HFFc6 (cell line): ENCODE results near the gene NFIA. TPM values are rescaled to one million over a fixed set of nuclear protein-coding genes. Genes with fewer than 3 reads are reported as not detected.
A peak's percentile ranks its signal among the peaks of the same experiment; 100 is the strongest.

ENCODE experiments used
- DNase-seq: peaks from one replicate; pipeline ENCODE4 v3.0.0-alpha.2; 2018
- H3K27ac Mint-ChIP-seq: 2 replicates; pipeline ENCODE4 v1.8.0; 2020; ENCODE audit warnings: mild to moderate bottlenecking, mixed read lengths
- H3K27me3 Mint-ChIP-seq: 2 replicates; pipeline ENCODE4 v1.8.0; 2021; ENCODE audit warnings: mild to moderate bottlenecking, moderate library complexity, mixed read lengths; ENCODE audit not compliant: insufficient read depth
- H3K36me3 Mint-ChIP-seq: 2 replicates; pipeline ENCODE4 v1.8.0; 2021; ENCODE audit warnings: low read depth, mixed read lengths
- H3K4me1 Mint-ChIP-seq: 2 replicates; pipeline ENCODE4 v1.8.0; 2020; ENCODE audit warnings: low read depth, mixed read lengths
- H3K4me3 Mint-ChIP-seq: 2 replicates; pipeline ENCODE4 v1.8.0; 2020; ENCODE audit warnings: mild to moderate bottlenecking, moderate library complexity, mixed read lengths
- H3K9me3 Mint-ChIP-seq: 2 replicates; pipeline ENCODE4 v1.8.0; 2020; ENCODE audit warnings: mild to moderate bottlenecking, mixed read lengths
- CTCF ChIP-seq: fragments of 200-600 bp; sonication (generic); IDR thresholded peaks from 2 replicates; pipeline ENCODE4 v1.5.0; 2021; ENCODE audit warnings: antibody characterized with exemption, mild to moderate bottlenecking
- total RNA-seq, 6 experiments: library from RNA; stranded (reverse); fragmentation: NEBNext Ultra II Directional; extraction: Animal tissue kit (Norgen Biotek cat#: 25700); gene quantifications; 2 replicates in 1 of 6; 3 replicates in 5 of 6; pipeline ENCODE4 v1.2.3, GENCODE V29; 2021

NFIA gene
- total RNA-seq, 6 experiments from 2014 or later, result 8.5 to 11.3 (median 10.4) TPM

DNA sequence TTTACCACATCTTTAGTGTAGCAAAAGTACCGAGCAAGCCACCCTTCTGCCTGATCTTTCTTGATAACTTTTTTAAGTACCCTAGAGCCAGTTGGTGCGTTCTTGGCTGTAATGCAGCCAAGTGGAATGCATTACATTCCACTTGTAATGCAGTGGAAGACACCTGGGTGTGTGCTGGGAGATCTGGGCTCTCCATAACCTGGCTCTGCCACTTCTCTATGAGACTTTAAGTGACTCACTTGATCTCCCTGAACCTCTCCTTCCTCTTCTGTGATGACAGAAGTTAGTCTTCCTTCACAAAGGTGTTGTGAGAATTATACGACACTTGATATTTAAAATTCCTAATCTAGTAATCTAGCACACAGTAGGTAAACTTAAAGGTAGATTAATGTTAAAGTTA lies 35.3 kb upstream of the NFIA start:
- Mint-ChIP-seq H3K36me3 (no peaks in the 10 kb centered on the region), H3K27ac (no peak overlapping the region), H3K27me3 (peaks cover 7% of the 10 kb centered on the region), H3K4me3 (no peak overlapping the region), H3K9me3 (no peaks in the 10 kb centered on the region), H3K4me1 (0 out of 2 replicates have a peak, but pooled peaks cover 5% of the 10 kb centered on the region)
- DNase-seq, result no peak
- no peak for TF ChIP-seq CTCF

DNA sequence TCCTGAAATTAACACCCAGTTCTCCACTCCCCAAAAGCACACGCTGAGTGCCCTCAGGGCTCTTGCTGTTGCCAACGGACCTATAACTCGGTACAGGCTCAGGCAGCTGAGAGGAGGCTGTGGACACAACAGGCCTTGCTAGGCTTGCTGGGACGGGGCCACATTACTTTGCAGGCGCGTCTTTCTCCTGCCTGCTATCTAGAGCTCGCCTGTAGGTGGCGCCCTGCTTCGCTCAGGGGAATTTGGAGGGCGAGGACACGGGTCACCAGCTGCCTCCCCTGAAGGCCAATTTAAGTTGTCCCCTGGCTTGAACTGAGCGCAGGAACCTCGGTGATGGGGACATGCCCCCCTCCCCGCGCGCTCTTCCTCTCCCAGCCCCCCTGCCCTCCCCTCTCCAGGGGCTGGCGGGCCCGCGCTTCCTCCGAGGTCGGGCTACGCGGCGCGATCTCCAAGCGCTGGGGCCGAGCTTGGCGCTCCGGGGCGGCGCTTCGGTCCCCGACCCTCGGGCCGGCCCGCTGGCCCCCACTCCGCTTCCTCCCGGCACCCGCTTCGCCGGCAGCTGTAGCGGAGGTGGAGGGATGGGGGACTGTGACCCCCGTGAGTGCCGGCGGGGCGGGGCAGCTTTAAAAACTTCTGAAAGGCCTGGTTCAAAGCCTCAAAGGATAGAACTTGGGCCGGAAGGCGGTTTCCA lies 32.4 kb upstream of the NFIA start:
- H3K4me1 Mint-ChIP-seq, result peaks cover 15% of the 10 kb centered on the region
- DNase-seq, result peak; percentile 74
- H3K4me3 Mint-ChIP-seq, result peak overlapping the region; percentile 81
- peak; percentile 99 for TF ChIP-seq CTCF
- no peaks in the 10 kb centered on the region for H3K36me3 Mint-ChIP-seq
- no peak overlapping the region for H3K27ac Mint-ChIP-seq
- peaks cover 11% of the 10 kb centered on the region for H3K27me3 Mint-ChIP-seq
- no peaks in the 10 kb centered on the region for H3K9me3 Mint-ChIP-seq

DNA sequence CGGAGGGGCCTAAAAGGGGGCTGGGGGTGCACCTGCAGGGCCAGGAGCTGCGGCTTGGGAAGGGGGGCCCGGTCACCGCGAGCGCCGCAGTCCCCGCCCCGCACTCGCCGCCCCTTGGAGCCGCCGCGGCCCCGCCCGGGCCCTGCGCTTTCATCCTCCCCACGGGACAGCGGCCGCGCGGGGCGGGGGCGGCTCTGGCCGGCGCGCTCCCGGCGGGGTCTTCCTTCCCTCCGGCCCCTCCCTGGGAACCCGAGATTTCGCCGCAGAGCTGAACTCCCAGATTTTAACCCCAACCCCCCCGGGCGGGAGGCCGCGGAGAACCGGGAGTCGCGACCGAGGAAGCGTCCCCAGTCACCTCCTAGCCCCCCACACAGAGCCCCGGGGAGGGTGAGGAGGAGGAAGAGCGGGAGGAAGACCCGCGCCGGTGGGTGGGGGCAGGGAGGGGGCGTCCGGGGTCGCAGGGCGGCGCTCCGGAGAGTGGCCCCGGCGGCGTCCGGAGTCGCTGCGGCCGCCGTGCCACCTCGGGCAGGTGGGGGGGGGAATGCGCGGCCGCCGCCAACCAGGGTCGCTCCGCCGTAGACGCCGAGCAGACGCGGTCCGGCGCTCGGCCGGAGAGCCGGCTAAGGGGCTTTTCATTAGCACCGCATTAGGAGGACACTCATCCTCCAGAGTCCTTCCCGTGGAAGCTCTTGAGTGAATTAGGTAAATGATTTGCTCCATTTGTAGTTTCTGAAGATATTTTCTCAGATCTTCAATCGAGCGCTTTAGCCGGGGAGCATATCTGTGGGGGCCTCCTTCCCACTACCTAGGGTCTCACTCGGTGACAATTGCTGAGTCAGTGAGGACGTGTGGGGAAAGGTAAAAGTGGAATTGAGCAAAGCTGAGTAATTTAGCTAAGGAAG lies 31.6 kb upstream of the NFIA start:
- no peaks in the 10 kb centered on the region for H3K36me3 Mint-ChIP-seq
- DNase-seq, result no peak
- peaks cover 15% of the 10 kb centered on the region for H3K4me1 Mint-ChIP-seq
- H3K4me3 Mint-ChIP-seq, result peak overlapping the region; percentile 81
- TF ChIP-seq CTCF, result no peak
- H3K27ac Mint-ChIP-seq, result no peak overlapping the region
- no peaks in the 10 kb centered on the region for H3K9me3 Mint-ChIP-seq
- H3K27me3 Mint-ChIP-seq, result peaks cover 11% of the 10 kb centered on the region

- Mint-ChIP-seq H3K4me1 (peaks cover 18% of the 10 kb centered on the region), H3K4me3 (peak overlapping the region; percentile 47), H3K9me3 (no peaks in the 10 kb centered on the region), H3K27me3 (peaks cover 11% of the 10 kb centered on the region), H3K36me3 (no peaks in the 10 kb centered on the region), H3K27ac (no peak overlapping the region)
- TF ChIP-seq CTCF, result no peak
- DNase-seq, result no peak
These were observed 31.0 kb upstream of the NFIA start for GRCh38 chr1:61051443-61051718.

DNA sequence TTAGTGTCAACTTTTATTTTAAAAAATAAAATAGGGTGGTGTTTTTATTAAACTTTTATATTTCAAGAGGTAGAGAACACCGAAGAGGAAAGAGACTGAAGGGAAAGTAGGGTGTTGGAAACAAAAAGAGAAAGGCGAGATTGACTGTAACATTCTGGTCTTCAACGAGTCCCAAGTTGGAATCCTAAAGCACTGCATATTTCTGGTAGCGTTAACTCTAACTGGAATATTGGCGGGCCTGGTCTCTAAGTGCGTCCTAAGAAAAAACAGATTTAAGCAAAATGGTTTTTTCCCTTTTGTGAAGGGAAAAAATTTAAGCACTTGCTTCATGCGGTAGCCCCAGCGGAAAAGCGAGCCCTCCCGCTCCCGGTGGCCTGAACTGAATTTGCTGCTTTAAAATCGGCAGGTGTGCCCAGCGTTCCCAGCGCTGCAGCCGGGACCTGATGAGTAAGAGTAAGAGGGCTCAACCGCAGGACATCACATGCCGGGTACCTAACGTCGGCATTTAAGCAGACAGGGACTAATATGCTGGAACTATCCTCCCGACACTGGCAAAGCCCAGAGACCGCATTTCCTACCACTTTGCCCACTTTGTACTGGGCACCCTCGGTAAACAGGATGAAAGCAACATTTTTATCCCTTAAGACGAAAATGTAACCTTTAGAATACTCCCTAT lies 30.5 kb upstream of the NFIA start:
- H3K4me1 Mint-ChIP-seq, result peaks cover 22% of the 10 kb centered on the region
- no peaks in the 10 kb centered on the region for H3K36me3 Mint-ChIP-seq
- H3K27me3 Mint-ChIP-seq, result peaks cover 11% of the 10 kb centered on the region
- H3K9me3 Mint-ChIP-seq, result no peaks in the 10 kb centered on the region
- no peak for DNase-seq
- no peak overlapping the region for H3K4me3 Mint-ChIP-seq
- no peak for TF ChIP-seq CTCF
- no peak overlapping the region for H3K27ac Mint-ChIP-seq
